HT1080 (cell line): ENCODE results near the gene TNK1. TPM values are rescaled to one million over a fixed set of nuclear protein-coding genes. Genes with fewer than 3 reads are reported as not detected.

Experiments used
- DNase-seq: peaks from one replicate; pipeline ENCODE4 v3.0.0-alpha.2; 2015; ENCODE audit warnings: low read depth
- total RNA-seq: library from RNA; depleted of rRNA; stranded (reverse); fragments of >200 nt; shearing (Covaris generic); gene quantifications from 2 replicates; pipeline ENCODE4 v1.2.3, GENCODE V29; 2014

The TNK1 gene
- total RNA-seq, 1 experiment from 2014 or later: 0.24 TPM

DNA sequence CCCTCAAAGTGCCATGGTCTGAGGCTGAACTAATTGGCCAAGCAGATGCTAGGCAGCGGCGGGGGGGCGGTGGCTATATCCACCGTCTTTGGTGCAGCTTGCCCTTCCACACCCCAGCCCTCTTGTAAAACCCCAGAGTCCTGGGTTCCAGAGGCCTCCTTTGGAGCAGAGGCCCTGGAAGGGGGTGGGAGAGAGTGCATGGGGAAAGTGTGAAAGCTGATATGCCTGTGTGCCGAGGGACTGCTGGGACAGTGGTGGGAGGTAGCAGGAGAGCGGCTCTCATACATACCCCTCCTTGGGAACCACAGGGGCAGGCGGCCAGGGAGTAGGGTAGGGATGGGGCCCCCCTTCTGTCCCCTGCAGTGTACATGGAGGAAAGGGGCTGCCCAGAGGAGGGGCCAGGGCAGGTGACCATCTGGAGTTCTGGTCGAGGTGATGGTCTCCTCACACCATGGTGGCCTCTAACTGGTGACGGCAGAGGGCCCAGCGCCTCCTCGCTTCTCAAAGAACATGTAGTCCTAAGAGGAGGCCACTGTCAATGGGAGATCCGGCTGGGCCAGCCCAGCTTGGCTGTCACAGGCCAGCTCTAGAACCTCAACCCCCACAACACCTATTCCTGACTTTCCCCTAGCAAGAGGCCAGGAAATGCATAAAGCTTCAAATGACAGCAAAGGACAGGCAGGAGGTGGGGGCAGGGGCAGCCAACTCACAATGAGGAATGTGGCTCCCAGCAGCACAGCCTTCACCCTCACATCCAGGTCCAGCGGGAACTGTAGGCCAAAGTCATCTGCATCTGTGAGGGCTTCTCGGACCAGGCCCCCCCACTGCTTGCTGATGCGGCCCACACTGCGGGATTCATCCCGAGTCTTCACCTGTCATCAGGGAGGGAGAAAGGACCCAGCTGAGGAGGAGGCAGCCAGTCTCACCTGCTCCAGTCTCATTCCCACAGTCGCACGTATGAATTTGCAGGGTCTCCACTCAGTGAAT is 9.3 kb downstream of the TNK1 start:
- no peak for DNase-seq

DNA sequence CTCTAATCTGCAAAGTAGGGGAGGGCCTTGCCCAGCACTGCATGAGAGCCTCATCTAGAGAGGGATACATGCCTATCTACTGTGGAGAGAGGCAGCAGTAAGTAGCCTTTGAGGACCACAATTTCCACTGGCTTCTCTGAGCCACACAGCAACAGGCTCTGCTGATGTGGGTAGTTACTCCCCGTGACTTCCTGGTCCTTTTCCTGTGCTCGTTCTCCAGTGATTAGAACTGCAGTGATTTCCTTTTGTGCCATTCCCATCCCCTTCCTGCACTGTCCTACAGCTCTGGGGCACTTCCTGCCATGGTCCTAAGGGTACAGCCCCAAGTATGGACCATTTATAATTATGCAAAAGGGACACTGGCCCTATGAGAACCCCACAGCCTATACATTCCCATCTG is 10.4 kb downstream of the TNK1 start:
- no peak for DNase-seq

GRCh38 chr17:7392696-7393612 is 12.1 kb downstream of the TNK1 start:
- DNase-seq: no peak

- DNase-seq: peak; percentile 23
Measured at GRCh38 chr17:7393613-7394451, 12.9 kb downstream of the TNK1 start.

DNA sequence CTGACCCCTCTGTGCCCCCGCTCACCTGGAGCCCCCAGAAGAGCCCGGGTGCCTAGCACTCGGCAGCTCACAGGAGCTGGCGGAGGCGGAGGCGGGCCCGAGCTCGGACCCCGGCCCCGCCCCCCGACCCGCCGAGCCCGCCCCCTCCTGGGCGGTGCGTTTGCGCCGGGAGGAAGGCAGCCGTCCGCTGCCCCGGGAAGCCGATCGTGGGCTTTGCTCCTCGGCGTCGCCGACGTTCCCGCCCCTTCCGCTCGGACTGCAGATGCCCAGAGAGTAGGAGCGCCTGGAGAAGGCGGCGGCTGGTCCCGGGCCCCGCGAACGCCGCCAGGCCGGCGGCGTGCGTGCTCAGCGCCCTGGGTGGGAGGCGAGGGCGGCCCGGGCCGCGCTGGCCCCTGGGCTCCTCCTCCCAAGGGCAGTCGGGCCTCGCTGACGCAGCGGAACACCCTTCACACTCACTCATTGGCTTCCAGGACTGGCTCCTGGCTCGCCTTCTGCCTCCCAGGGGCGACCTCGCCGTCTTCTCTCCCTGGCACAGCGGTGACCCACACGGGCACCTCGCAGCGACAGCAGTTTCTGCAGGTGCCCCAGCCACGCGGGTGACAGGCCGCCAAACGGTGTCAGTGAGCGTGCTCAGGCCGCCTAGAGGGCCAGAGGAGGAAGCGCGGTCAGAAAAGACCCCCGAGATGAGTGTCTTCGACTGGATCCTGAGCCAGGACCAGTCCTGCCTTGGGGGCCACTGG is 13.7 kb downstream of the TNK1 start, which contains the start of gene PLSCR3:
Gene PLSCR3, minus strand, starts transcription at position 74 of the 740 bp plus-strand sequence. CDS start 415 bp downstream, outside the sequence.
- DNase-seq: peak; percentile 84

DNA sequence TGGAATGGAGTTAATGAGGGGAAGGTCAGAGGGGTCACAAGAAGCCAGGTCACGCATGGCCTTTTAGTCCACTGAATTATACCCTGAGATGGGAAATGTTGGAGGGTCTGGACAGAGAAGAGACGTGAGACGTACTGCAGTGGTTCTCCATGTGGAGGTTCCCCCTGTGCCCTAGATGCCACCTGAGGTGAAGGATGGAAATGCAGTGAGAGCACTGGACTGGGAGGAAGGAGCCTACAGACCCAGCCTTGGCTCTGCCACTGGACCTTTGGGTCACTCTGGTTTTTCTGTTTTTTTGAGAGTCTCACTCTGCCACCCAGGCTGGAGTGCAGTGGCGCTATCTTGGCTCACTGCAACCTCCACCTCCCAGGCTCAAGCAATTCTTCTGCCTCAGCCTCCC is 15.3 kb downstream of the TNK1 start:
- no peak for DNase-seq

DNA sequence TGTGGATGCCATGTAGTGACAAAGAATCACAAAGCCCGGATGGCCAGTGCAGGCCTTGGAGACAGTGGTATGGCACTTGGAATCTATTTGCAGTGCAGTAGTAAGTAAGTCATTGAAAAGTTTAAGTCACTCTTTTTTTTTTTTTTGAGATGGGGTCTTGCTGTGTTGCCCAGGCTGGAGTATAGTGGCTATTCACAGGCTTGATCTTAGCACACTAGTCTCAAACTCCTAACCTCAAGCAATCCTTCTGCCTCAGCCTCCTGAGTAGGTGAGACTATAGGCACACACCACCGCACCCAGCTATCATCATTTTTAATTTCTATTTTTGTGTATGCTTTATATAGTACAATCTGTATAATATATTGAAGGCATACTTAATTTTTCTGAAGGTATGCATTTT is 17.7 kb downstream of the TNK1 start:
- no peak for DNase-seq

GRCh38 chr17:7403043-7403726 is 22.3 kb downstream of the TNK1 start:
- no peak for DNase-seq

- no peak for DNase-seq
Measured at GRCh38 chr17:7403727-7403976, 22.8 kb downstream of the TNK1 start.

- peak; percentile 99 for DNase-seq
Measured at GRCh38 chr17:7403977-7404736, 23.3 kb downstream of the TNK1 start, which contains the start of gene TMEM256. TMEM256 (minus strand) TSS chr17:7404097; CDS start chr17:7404084, 13 bp downstream.

- DNase-seq: no peak
Measured at GRCh38 chr17:7404737-7405349, 24.0 kb downstream of the TNK1 start.

DNA sequence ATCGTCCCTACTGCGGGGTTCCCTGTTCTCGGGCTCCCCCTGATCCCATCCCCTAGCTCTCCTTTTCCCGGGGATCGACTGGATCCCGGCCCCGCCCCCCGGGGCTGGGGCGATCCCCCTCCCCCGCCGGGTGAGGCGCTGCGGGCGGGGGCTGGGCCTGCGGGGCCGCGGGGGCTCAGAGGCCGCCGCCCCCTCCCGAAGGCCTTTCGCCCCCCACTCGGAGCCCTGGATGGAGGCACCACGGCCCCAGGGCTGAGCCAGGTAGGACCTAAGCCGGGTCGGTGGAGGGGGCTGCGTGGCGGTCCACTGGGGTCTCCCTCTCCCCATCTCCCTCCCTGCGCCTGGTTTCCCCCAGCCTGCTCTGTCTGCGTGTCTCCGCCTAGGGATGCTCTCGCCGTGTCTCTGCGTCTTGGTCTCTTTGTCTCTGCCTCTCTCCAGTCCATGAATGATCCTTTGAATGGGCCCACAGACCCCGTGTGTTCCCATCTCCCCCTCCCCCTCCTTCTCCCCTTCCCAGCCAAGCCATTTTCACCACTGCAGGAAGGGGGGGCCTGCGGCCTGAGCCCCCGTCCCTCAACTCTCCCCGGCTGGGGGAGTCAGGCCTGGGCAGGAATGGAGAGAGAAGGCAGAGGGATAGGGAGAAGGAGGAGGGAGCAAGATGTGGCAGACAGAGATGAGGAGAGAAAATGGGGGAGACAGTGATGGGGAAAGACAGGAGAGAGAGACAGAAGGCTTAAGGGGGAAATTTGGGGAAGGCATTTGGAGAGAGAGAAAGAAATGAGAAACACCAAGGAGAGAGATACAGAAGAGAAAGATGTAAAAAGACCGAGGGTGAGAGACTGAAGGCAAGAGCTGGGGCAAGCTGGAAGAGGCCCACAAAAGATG is 24.7 kb downstream of the TNK1 start:
- no peak for DNase-seq

- no peak for DNase-seq
Measured at GRCh38 chr17:7406235-7406825, 25.4 kb downstream of the TNK1 start.

- no peak for DNase-seq
Measured at GRCh38 chr17:7407082-7407481, 26.2 kb downstream of the TNK1 start.

DNA sequence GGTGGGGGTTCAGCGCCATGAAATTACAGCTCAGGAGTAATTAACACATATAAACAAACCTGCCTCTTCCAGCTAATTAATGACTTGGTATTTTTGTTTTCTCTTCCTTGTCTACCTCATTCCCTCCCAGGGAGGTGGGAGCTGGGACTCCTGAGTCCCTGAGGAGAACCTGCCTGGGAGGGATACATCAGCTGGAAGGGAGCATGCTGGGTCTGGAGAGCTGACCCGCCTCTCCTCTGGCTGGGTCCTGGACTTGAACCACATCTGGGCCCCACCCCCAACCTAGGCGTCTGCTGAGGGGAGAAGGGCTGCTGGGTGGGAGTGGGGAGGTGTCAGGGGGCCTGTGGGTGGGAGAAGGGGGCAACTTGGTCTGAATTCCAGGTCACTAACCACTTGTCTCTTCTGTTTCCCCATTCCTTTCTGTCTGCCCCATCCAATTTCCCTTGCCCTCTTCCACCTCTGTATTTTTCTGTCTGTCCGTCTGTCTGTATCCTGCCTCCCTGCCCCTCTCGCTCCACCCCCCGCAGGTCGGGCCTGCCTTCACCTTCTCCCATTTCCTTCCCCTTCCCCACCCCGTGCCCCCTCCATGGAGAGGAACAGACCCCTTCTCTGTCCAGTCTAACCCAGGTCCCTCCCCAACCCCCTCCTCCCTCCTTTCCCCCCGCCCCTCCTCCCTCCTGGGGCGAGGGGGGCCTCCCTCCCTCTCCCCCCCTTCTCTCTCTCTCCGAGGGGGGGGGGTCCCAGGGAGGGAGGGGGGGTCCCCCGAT is 26.8 kb downstream of the TNK1 start, which contains the start of gene NLGN2:
Gene NLGN2, plus strand, starts transcription at position 361 of the 767 bp plus-strand sequence. CDS start 411 bp downstream, outside the sequence.
- DNase-seq: no peak

DNA sequence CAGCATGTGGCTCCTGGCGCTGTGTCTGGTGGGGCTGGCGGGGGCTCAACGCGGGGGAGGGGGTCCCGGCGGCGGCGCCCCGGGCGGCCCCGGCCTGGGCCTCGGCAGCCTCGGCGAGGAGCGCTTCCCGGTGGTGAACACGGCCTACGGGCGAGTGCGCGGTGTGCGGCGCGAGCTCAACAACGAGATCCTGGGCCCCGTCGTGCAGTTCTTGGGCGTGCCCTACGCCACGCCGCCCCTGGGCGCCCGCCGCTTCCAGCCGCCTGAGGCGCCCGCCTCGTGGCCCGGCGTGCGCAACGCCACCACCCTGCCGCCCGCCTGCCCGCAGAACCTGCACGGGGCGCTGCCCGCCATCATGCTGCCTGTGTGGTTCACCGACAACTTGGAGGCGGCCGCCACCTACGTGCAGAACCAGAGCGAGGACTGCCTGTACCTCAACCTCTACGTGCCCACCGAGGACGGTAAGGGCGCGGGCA is 27.4 kb downstream of the TNK1 start:
- no peak for DNase-seq
